ENCODE measurements around the gene VEGFC.

- no peak for TF ChIP-seq CTCF (IDR thresholded peaks at IDR 0.05)
- no peak for TF ChIP-seq EP300 (IDR thresholded peaks at IDR 0.05)
- no peak for TF ChIP-seq POLR2A (IDR thresholded peaks at IDR 0.05)
Observed at GRCh38 chr4:176788248-176788647, 4.5 kb downstream of the VEGFC start.
